Measurements from ENCODE around the gene GREM2.
A peak's percentile ranks its signal among the peaks of the same experiment; 100 is the strongest.

The GREM2 gene

GRCh38 chr1:240478536-240478935 is 133.4 kb downstream of the GREM2 start:
- H3K4me3 ChIP-seq (ENCODE audit: low read depth, low read length): no peak overlapping the region
- TF ChIP-seq CTCF (IDR thresholded peaks at IDR 0.05; ENCODE audit: low read depth, low read length): no peak
- in situ Hi-C loops (cut with HindIII; ENCODE audit: low sequenced_read_pairs): no loop called here
- no peak for DNase-seq (ENCODE audit: low read depth, low spot score)

- in situ Hi-C loops (cut with HindIII; ENCODE audit: low sequenced_read_pairs): no loop called here
- no peak for TF ChIP-seq CTCF (IDR thresholded peaks at IDR 0.05; ENCODE audit: low read depth, low read length)
Measured at GRCh38 chr1:240475832-240476231, 136.1 kb downstream of the GREM2 start.

GRCh38 chr1:240474133-240474614 is 137.8 kb downstream of the GREM2 start:
- TF ChIP-seq CTCF (IDR thresholded peaks at IDR 0.05; ENCODE audit: low read depth, low read length): no peak
- H3K4me3 ChIP-seq (ENCODE audit: low read depth, low read length): no peak overlapping the region
- in situ Hi-C loops (cut with HindIII; ENCODE audit: low sequenced_read_pairs): no loop called here
- DNase-seq (ENCODE audit: low read depth, low spot score): peak; percentile 62

More at GRCh38 chr1:240475832-240476231, 136.1 kb downstream of the GREM2 start:
- no peak overlapping the region for H3K4me3 ChIP-seq (ENCODE audit: low read depth, low read length)
- no peak for DNase-seq (ENCODE audit: low read depth, low spot score)

- DNase-seq (ENCODE audit: low read depth, low spot score): no peak
- no peak overlapping the region for H3K4me3 ChIP-seq (ENCODE audit: low read depth, low read length)
- in situ Hi-C loops (cut with HindIII; ENCODE audit: low sequenced_read_pairs): no loop called here
- TF ChIP-seq CTCF (IDR thresholded peaks at IDR 0.05; ENCODE audit: low read depth, low read length): no peak
Measured at GRCh38 chr1:240468656-240469055, 143.3 kb downstream of the GREM2 start.

- in situ Hi-C loops (cut with HindIII; ENCODE audit: low sequenced_read_pairs): no loop called here
- H3K4me3 ChIP-seq (ENCODE audit: low read depth, low read length): no peak overlapping the region
- DNase-seq (ENCODE audit: low read depth, low spot score): no peak
- no peak for TF ChIP-seq CTCF (IDR thresholded peaks at IDR 0.05; ENCODE audit: low read depth, low read length)
Measured at GRCh38 chr1:240467895-240468294, 144.1 kb downstream of the GREM2 start.

- no peak for TF ChIP-seq CTCF (IDR thresholded peaks at IDR 0.05; ENCODE audit: low read depth, low read length)
- no peak overlapping the region for H3K4me3 ChIP-seq (ENCODE audit: low read depth, low read length)
- in situ Hi-C loops (cut with HindIII; ENCODE audit: low sequenced_read_pairs): no loop called here
- no peak for DNase-seq (ENCODE audit: low read depth, low spot score)
Measured at GRCh38 chr1:240466509-240466908, 145.4 kb downstream of the GREM2 start.

GRCh38 chr1:240465531-240465940 is 146.4 kb downstream of the GREM2 start:
- in situ Hi-C loops (cut with HindIII; ENCODE audit: low sequenced_read_pairs): no loop called here
- no peak overlapping the region for H3K4me3 ChIP-seq (ENCODE audit: low read depth, low read length)
- TF ChIP-seq CTCF (IDR thresholded peaks at IDR 0.05; ENCODE audit: low read depth, low read length): no peak
- DNase-seq (ENCODE audit: low read depth, low spot score): peak; percentile 32

Data from astrocyte of the spinal cord (primary cell).